H9 (cell line): ENCODE results near the gene SRPX. TPM values are rescaled to one million over a fixed set of nuclear protein-coding genes. Genes with fewer than 3 reads are reported as not detected.

ENCODE experiments used
- DNase-seq: peaks from one replicate; pipeline ENCODE4 v3.0.0-alpha.2; 2017
- H2AFZ ChIP-seq: one replicate; pipeline ENCODE4 v1.6.1; 2013; ENCODE audit warnings: mild to moderate bottlenecking, low read length, control low read depth, moderate library complexity
- H2AK5ac ChIP-seq: 2 replicates; pipeline ENCODE4 v1.6.1; 2013; ENCODE audit warnings: low read length, control low read depth, mixed read lengths; ENCODE audit not compliant: insufficient read length
- H2BK120ac ChIP-seq: one replicate; pipeline ENCODE4 v1.6.1; 2013; ENCODE audit warnings: low read depth, mild to moderate bottlenecking, low read length, control low read depth, inconsistent platforms; ENCODE audit not compliant: poor library complexity, severe bottlenecking
- H2BK12ac ChIP-seq: 2 replicates; pipeline ENCODE4 v1.6.1; 2013; ENCODE audit warnings: low read length, control low read depth, mixed read lengths, low read depth; ENCODE audit not compliant: insufficient read length
- H2BK15ac ChIP-seq: 2 replicates; pipeline ENCODE4 v1.6.1; 2013; ENCODE audit warnings: low read depth, low read length, control low read depth
- H2BK20ac ChIP-seq: one replicate; pipeline ENCODE4 v1.6.1; 2013; ENCODE audit warnings: low read depth, mild to moderate bottlenecking, low read length, control low read depth, inconsistent platforms; ENCODE audit not compliant: poor library complexity, severe bottlenecking
- H2BK5ac ChIP-seq: 2 replicates; pipeline ENCODE4 v1.6.1; 2013; ENCODE audit warnings: low read length, control low read depth, mixed read lengths; ENCODE audit not compliant: insufficient read length
- H3K14ac ChIP-seq: 2 replicates; pipeline ENCODE4 v1.6.1; 2013; ENCODE audit warnings: low read length, control low read depth; ENCODE audit not compliant: insufficient read depth
- H3K18ac ChIP-seq: 2 replicates; pipeline ENCODE4 v1.6.1; 2013; ENCODE audit warnings: low read depth, mild to moderate bottlenecking, mixed read lengths, low read length, control low read depth; ENCODE audit not compliant: insufficient read length
- H3K23ac ChIP-seq: 2 replicates; pipeline ENCODE4 v1.6.1; 2013; ENCODE audit warnings: low read length, control low read depth, mixed read lengths, low read depth; ENCODE audit not compliant: insufficient read length
- H3K23me2 ChIP-seq: 2 replicates; pipeline ENCODE4 v1.6.1; 2013; ENCODE audit warnings: low read depth, mild to moderate bottlenecking, mixed read lengths, low read length, control low read depth; ENCODE audit not compliant: insufficient read length, poor library complexity, severe bottlenecking
- H3K27ac ChIP-seq: 2 replicates; pipeline ENCODE4 v1.5.1; 2013; ENCODE audit warnings: low read length, control low read depth, mixed read lengths, low read depth; ENCODE audit not compliant: insufficient read length
- H3K27me3 ChIP-seq: 2 replicates; pipeline ENCODE4 v1.6.1; 2013; ENCODE audit warnings: low read length, control low read depth, inconsistent platforms; ENCODE audit not compliant: insufficient read depth
- H3K4ac ChIP-seq: 2 replicates; pipeline ENCODE4 v1.6.1; 2013; ENCODE audit warnings: low read depth, mild to moderate bottlenecking, control low read depth, inconsistent platforms, low read length, moderate library complexity
- H3K4me1 ChIP-seq: 2 replicates; pipeline ENCODE4 v1.6.1; 2013; ENCODE audit warnings: low read length, control low read depth, inconsistent platforms; ENCODE audit not compliant: insufficient read depth
- H3K4me2 ChIP-seq: 2 replicates; pipeline ENCODE4 v1.6.1; 2013; ENCODE audit warnings: low read length, control low read depth, mixed read lengths; ENCODE audit not compliant: insufficient read length, insufficient read depth
- H3K56ac ChIP-seq: 2 replicates; pipeline ENCODE4 v1.6.1; 2013; ENCODE audit warnings: low read depth, mild to moderate bottlenecking, mixed read lengths, low read length, control low read depth; ENCODE audit not compliant: insufficient read length
- H3K79me1 ChIP-seq: 2 replicates; pipeline ENCODE4 v1.6.1; 2013; ENCODE audit warnings: low read depth, mild to moderate bottlenecking, moderate library complexity, low read length, control low read depth, inconsistent platforms; ENCODE audit not compliant: insufficient read depth, poor library complexity, severe bottlenecking
- H3K79me2 ChIP-seq: 2 replicates; pipeline ENCODE4 v1.6.1; 2013; ENCODE audit warnings: low read length, control low read depth, inconsistent platforms; ENCODE audit not compliant: insufficient read depth
- H3K9ac ChIP-seq: 2 replicates; pipeline ENCODE4 v1.6.1; 2013; ENCODE audit warnings: low read length, control low read depth, mixed read lengths; ENCODE audit not compliant: insufficient read length; ENCODE audit errors: extremely low read depth
- H3K9me3 ChIP-seq: one replicate; pipeline ENCODE4 v1.6.1; 2013; ENCODE audit warnings: low read depth, low read length, inconsistent platforms; ENCODE audit not compliant: control insufficient read depth
- H3T11ph ChIP-seq: one replicate; pipeline ENCODE4 v1.6.1; 2013; ENCODE audit warnings: mild to moderate bottlenecking, low read length, control low read depth, inconsistent platforms
- H4K20me1 ChIP-seq: one replicate; pipeline ENCODE4 v1.6.1; 2013; ENCODE audit not compliant: control insufficient read depth, insufficient read length, insufficient read depth
- H4K5ac ChIP-seq: 2 replicates; pipeline ENCODE4 v1.6.1; 2013; ENCODE audit warnings: low read depth, mild to moderate bottlenecking, mixed read lengths, low read length, control low read depth; ENCODE audit not compliant: insufficient read length
- H4K8ac ChIP-seq: replicated peaks from 2 replicates; pipeline ENCODE4 v1.6.1; 2013; ENCODE audit warnings: low read length, control low read depth, mixed read lengths, low read depth; ENCODE audit not compliant: insufficient read length
- H4K91ac ChIP-seq: 2 replicates; pipeline ENCODE4 v1.6.1; 2013; ENCODE audit warnings: low read depth, mild to moderate bottlenecking, moderate library complexity, mixed read lengths, low read length, control low read depth; ENCODE audit not compliant: insufficient read length
- H3K27ac Mint-ChIP-seq, 3 experiments: 2 replicates in 2 of 3; 3 replicates in 1 of 3; pipeline ENCODE4 v1.8.0; 2020 to 2021; ENCODE audit warnings: mixed read lengths in 3 of 3, mild to moderate bottlenecking in 1 of 3, moderate library complexity in 1 of 3
- H3K27me3 Mint-ChIP-seq: 2 replicates; pipeline ENCODE4 v1.8.0; 2021; ENCODE audit warnings: low read depth, mild to moderate bottlenecking, moderate library complexity, mixed read lengths
- H3K36me3 Mint-ChIP-seq, 3 experiments: 2 replicates in 2 of 3; 3 replicates in 1 of 3; pipeline ENCODE4 v1.8.0; 2020 to 2021; ENCODE audit warnings: low read depth in 3 of 3, mixed read lengths in 3 of 3; ENCODE audit not compliant: insufficient read depth in 1 of 3
- H3K4me1 Mint-ChIP-seq, 2 experiments: 2 replicates each; pipeline ENCODE4 v1.8.0; 2020; ENCODE audit warnings: mixed read lengths in 2 of 2
- H3K4me3 Mint-ChIP-seq, 2 experiments: 2 replicates in 1 of 2; 3 replicates in 1 of 2; pipeline ENCODE4 v1.8.0; 2020 to 2021; ENCODE audit warnings: mild to moderate bottlenecking in 2 of 2, mixed read lengths in 2 of 2, moderate library complexity in 1 of 2
- H3K9me3 Mint-ChIP-seq, 2 experiments: 2 replicates in 1 of 2; 3 replicates in 1 of 2; pipeline ENCODE4 v1.8.0; 2020; ENCODE audit warnings: mild to moderate bottlenecking in 2 of 2, mixed read lengths in 2 of 2, moderate library complexity in 1 of 2
- WGBS: extraction: QIAGEN DNeasy Blood & Tissue Kit; methylation state at CpG from one replicate; pipeline ENCODE4 v1.1.7; 2013; ENCODE audit warnings: missing lambda C conversion rate, low lambda C conversion rate, mixed read lengths; ENCODE audit not compliant: insufficient read length; ENCODE audit errors: extremely low coverage; 5-methylcytosine and 5-hydroxymethylcytosine counted together
- total RNA-seq: library from RNA; stranded (reverse); gene quantifications from 2 replicates; pipeline ENCODE4 v1.2.1, GENCODE V29; 2021
- TF ChIP-seq, protein P1 (sequence below): fragments of 200-600 bp; sonication (generic); conservative IDR thresholded peaks from 3 replicates; pipeline ENCODE4 v1.8.0; 2021; ENCODE audit warnings: antibody characterized with exemption, mild to moderate bottlenecking

The SRPX gene
- total RNA-seq, 1 experiment from 2014 or later = 2.8 TPM

DNA sequence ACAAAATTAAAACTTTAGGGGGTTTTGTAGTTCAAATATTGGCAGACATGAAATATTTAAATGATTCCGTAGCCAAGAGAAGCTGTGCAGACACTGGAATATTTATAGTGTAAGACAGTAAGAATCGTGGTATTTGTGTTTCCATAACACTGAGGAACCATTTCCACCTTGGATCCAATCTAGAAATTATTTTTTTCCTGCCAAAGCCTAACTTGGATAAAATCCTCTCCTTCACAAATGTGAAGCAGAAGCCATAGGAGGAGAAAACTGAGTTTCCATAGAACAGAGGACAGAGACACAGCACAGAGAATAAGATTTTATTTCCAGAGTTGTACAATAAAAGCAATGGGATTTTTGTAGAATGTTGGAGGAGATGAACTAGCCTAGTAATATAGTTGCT lies 19.9 kb upstream of the SRPX start:
- Histone ChIP-seq H3T11ph (no peak overlapping the region), H3K9me3 (peaks cover 13% of the 10 kb centered on the region), H4K91ac (no peak overlapping the region), H3K27ac (no peak overlapping the region), H3K27me3 (no peaks in the 10 kb centered on the region), H4K8ac (no peak overlapping the region), H3K4me1 (no peaks in the 10 kb centered on the region), H3K79me2 (no peaks in the 10 kb centered on the region), H3K23ac (no peak overlapping the region), H3K18ac (no peak overlapping the region), H2BK5ac (no peak overlapping the region), H2BK15ac (no peak overlapping the region), H2BK20ac (no peak overlapping the region), H3K14ac (no peak overlapping the region), H4K5ac (no peak overlapping the region), H2AFZ (no peak overlapping the region), H3K23me2 (no peaks in the 10 kb centered on the region), H3K4ac (no peak overlapping the region), H2BK120ac (no peak overlapping the region), H3K4me2 (no peak overlapping the region), H2AK5ac (no peak overlapping the region), H3K9ac (no peak overlapping the region), H4K20me1 (no peaks in the 10 kb centered on the region), H3K79me1 (no peaks in the 10 kb centered on the region), H3K56ac (no peak overlapping the region), H2BK12ac (no peak overlapping the region)
- peaks cover 3% of the 10 kb centered on the region; the same call in 1 of the 2 replicates for H3K27me3 Mint-ChIP-seq
- H3K4me3 Mint-ChIP-seq = no peak overlapping the region
- no CpG with 5 or more reads among the region's 2 CpGs for WGBS
- TF ChIP-seq, protein P1, sequence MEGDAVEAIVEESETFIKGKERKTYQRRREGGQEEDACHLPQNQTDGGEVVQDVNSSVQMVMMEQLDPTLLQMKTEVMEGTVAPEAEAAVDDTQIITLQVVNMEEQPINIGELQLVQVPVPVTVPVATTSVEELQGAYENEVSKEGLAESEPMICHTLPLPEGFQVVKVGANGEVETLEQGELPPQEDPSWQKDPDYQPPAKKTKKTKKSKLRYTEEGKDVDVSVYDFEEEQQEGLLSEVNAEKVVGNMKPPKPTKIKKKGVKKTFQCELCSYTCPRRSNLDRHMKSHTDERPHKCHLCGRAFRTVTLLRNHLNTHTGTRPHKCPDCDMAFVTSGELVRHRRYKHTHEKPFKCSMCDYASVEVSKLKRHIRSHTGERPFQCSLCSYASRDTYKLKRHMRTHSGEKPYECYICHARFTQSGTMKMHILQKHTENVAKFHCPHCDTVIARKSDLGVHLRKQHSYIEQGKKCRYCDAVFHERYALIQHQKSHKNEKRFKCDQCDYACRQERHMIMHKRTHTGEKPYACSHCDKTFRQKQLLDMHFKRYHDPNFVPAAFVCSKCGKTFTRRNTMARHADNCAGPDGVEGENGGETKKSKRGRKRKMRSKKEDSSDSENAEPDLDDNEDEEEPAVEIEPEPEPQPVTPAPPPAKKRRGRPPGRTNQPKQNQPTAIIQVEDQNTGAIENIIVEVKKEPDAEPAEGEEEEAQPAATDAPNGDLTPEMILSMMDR = no peak
- H3K27ac Mint-ChIP-seq = no peak overlapping the region
- H3K4me1 Mint-ChIP-seq = no peaks in the 10 kb centered on the region
- DNase-seq = no peak
- H3K36me3 Mint-ChIP-seq = peaks cover 0 to 2% (median 0%) of the 10 kb centered on the region in 3 experiments; a peak in 1 of 7 replicates
- H3K9me3 Mint-ChIP-seq = peaks cover 63 to 67% of the 10 kb centered on the region in 2 experiments
